T-helper 17 cell (primary cell): ENCODE measurements around the gene RLF. TPM values are rescaled to one million over a fixed set of nuclear protein-coding genes. Genes with fewer than 3 reads are reported as not detected.

ENCODE experiments used
- ATAC-seq: fragments of 150-1000 bp; cut with Tn5 transposase; 2 replicates; pipeline ENCODE4 v1.10.0; 2021; ENCODE audit warnings: mild to moderate bottlenecking, moderate library complexity
- DNase-seq, 3 donors: peaks; one replicate each; pipeline versions ENCODE4 v3.0.0 to v3.0.0-alpha.2; 2020 to 2021
- H3K9me3 ChIP-seq: one replicate; pipeline ENCODE4 v1.7.0; 2013; ENCODE audit warnings: low read length, mild to moderate bottlenecking; ENCODE audit not compliant: control insufficient read depth, poor library complexity, severe bottlenecking
- H3K27ac Mint-ChIP-seq: one replicate; pipeline ENCODE4 v1.8.0; 2022; ENCODE audit warnings: mild to moderate bottlenecking, moderate library complexity, mixed read lengths
- H3K27me3 Mint-ChIP-seq: one replicate; pipeline ENCODE4 v1.8.0; 2022; ENCODE audit warnings: mixed read lengths
- H3K36me3 Mint-ChIP-seq: one replicate; pipeline ENCODE4 v1.8.0; 2022; ENCODE audit warnings: low read depth, mixed read lengths
- H3K4me1 Mint-ChIP-seq: one replicate; pipeline ENCODE4 v1.8.0; 2022; ENCODE audit warnings: mild to moderate bottlenecking, mixed read lengths
- H3K4me3 Mint-ChIP-seq: one replicate; pipeline ENCODE4 v1.8.0; 2022; ENCODE audit warnings: mild to moderate bottlenecking, moderate library complexity, mixed read lengths
- total RNA-seq, 4 donors: library from RNA in 2 of 4; stranded (reverse) in 2 of 4; gene quantifications; one replicate each; pipeline ENCODE4 v1.2.3 and lab custom pipeline; 2022 to 2026

The RLF gene
- total RNA-seq, 2 donors from 2014 or later, result 24.7 to 30.7 TPM

DNA sequence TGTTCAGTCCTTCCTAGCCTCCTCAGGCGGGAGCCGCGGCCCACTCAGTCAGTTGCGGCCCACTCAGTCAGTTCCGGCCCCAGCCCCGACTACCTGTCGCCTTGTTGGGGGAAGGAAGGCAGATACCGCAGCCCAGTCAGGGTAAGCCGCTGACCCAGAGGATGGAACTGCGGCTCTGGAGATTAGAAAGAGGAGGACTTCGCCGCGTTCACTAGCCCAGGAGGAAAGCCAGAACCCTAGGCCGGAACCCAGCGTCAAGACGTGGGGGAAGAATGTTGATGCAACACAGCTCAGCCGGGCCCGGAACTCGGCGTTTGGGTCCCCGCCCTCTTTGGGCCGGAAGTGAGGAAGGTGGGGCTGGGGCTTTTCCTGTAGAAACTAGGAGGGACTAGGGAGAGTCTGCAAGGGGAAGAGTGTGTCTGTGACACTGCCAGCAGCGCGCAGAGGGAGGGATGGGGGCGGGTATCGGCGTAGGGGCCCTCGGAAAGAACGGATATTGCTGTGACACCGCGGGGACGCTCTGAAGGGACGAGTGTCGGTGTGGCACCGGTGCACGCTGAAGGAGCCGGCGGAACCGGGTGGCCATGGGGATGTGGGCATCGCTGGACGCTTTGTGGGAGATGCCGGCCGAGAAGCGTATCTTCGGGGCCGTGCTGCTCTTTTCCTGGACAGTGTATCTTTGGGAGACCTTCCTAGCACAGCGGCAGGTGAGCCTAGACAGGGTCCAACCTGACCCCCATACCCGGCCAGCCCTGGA, 96.7 kb downstream of the RLF start, which contains the start of gene ZMPSTE24:
ZMPSTE24 (plus strand) TSS at position 549 of the 757 bp plus-strand sequence; CDS start at position 585, 36 bp downstream.
- H3K4me3 Mint-ChIP-seq, result peak within 1 kb of the TSS; percentile 95
- peak within 1 kb of the TSS; percentile 100 for H3K27ac Mint-ChIP-seq
- DNase-seq (peak; percentile 86 to 93 (median 89)), ATAC-seq (peak; percentile 96)
- peaks cover 20% of the 10 kb centered on the region for H3K4me1 Mint-ChIP-seq
- no peaks in the 10 kb centered on the region for H3K27me3 Mint-ChIP-seq
- peaks cover 7% of the 10 kb centered on the region for H3K36me3 Mint-ChIP-seq
- no peaks in the 10 kb centered on the region for H3K9me3 ChIP-seq

DNA sequence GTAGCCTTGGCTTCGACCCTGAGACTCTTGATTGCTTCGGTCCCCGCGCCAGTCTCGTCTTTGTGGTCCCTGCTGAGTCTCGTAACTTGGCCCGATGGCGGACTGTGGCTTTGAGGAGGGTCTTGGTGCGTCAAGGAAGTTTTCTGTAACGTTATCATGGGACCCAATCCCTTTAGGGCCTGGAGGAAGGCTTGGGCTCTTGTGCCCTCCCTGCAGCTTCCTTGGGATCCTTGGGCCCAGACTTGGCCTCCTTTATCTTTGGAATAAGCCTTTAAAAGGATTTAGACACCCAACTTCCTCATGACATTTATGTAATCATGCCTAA, 97.2 kb downstream of the RLF start:
- ATAC-seq, result no peak
- Mint-ChIP-seq H3K4me1 (peaks cover 25% of the 10 kb centered on the region), H3K36me3 (peaks cover 7% of the 10 kb centered on the region), H3K27ac (peak overlapping the region; percentile 100), H3K27me3 (no peaks in the 10 kb centered on the region), H3K4me3 (peak overlapping the region; percentile 95)
- H3K9me3 ChIP-seq, result no peaks in the 10 kb centered on the region
- no peak for DNase-seq

DNA sequence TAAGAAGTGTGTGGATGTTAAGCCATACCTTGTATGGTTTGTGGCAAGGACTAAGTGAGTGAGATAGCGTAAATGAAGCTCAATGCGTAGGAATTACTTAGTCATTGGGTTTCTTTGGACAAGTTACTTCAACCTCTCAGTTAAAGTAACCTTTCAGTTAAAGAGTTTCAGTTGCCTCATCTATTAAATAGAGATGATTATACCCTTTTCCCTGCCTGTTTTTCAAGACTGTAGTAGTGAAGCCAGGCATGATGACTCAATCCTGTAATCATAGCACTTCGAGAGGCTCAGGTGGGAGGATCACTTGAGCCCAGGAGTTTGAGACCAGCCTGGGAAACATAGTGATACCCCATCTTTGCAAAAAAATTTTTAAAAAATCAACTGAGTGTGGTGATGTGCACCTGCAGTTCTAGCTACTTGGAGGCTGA, 103.2 kb downstream of the RLF start:
- no peaks in the 10 kb centered on the region for H3K9me3 ChIP-seq
- no peaks in the 10 kb centered on the region for H3K27me3 Mint-ChIP-seq
- no peak overlapping the region for H3K4me3 Mint-ChIP-seq
- peak overlapping the region; percentile 63 for H3K27ac Mint-ChIP-seq
- ATAC-seq, result no peak
- peaks cover 7% of the 10 kb centered on the region for H3K36me3 Mint-ChIP-seq
- H3K4me1 Mint-ChIP-seq, result peaks cover 16% of the 10 kb centered on the region
- no peak for DNase-seq

DNA sequence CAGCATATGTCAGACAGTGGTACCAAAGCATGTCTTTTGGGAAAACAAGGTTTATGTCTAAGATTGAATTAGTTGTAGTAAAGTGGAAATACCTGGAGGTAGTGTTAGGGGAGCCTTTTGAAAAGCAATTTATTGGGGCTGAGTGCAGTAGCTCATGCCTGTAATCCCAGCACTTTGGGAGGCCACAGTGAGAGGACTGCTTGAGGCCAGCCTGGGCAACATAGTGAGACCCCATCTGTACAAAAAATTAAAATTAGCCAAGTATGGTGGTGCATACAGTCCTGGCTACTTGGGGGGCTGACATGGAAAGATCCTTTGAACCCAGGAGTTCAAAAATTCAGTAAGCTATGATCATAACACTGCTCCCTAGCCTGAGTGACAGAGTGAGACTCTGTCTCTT, 104.1 kb downstream of the RLF start:
- H3K4me3 Mint-ChIP-seq, result no peak overlapping the region
- no peaks in the 10 kb centered on the region for H3K27me3 Mint-ChIP-seq
- H3K4me1 Mint-ChIP-seq, result peaks cover 17% of the 10 kb centered on the region
- no peaks in the 10 kb centered on the region for H3K9me3 ChIP-seq
- H3K27ac Mint-ChIP-seq, result no peak overlapping the region
- H3K36me3 Mint-ChIP-seq, result peaks cover 7% of the 10 kb centered on the region
- ATAC-seq, result no peak
- DNase-seq, result no peak

DNA sequence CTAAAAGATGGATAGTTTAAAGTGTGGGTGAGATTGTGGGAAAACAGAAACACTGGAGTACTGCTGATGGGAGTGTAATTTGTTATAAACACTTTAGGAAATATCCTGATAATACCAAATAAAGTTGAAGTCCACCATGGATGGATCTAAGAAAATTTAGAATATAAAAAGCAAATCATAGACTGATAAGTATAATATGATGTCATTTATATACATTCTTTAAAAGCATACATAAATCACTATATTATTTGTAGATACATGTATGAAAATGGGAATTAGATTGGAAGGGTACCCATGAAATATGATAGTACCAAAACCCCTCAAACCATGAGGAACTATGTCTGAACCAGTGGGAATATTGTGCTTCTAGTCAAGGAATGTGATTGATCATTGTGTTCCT, 104.7 kb downstream of the RLF start:
- Mint-ChIP-seq H3K36me3 (peaks cover 12% of the 10 kb centered on the region), H3K4me1 (peaks cover 22% of the 10 kb centered on the region), H3K4me3 (no peak overlapping the region), H3K27me3 (no peaks in the 10 kb centered on the region), H3K27ac (no peak overlapping the region)
- H3K9me3 ChIP-seq, result no peaks in the 10 kb centered on the region
- ATAC-seq, result no peak
- DNase-seq, result no peak

DNA sequence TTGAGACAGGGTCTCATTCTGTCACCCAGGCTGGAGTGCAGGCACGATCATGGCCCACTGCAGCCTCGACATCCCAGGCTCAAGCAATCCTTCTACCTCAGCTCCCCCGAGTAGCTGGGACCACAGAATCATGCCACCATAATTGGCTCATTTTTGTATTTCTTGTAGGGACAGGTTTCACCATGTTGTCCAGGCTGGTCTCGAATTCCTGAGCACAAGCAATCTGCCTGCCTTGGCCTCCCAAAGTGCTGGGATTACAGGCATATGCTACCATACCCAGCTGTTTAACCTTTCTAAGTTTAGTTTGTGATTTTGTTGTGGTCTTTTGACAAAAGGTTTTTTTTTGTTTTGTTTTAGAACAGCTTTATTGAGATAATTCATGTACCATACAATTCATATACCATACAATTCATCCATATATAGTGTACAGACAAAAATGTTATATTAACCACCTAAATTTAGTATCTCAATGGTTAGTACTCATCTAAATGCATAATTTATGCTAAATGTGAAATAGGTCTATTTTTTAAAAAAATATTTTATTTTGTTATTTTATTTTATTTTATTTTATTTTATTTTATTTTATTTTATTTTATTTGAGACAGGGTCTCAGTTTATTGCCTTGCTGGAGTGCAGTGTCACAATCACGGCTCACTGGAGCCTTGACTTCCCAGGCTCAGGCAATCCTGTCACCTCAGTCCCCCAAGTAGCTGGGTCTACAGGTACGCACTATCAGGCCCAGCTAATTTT, 105.8 kb downstream of the RLF start:
- no peak overlapping the region for H3K4me3 Mint-ChIP-seq
- no peak overlapping the region for H3K27ac Mint-ChIP-seq
- H3K4me1 Mint-ChIP-seq, result peaks cover 19% of the 10 kb centered on the region
- peaks cover 10% of the 10 kb centered on the region for H3K36me3 Mint-ChIP-seq
- ATAC-seq (no peak), DNase-seq (no peak)
- no peaks in the 10 kb centered on the region for H3K9me3 ChIP-seq
- H3K27me3 Mint-ChIP-seq, result no peaks in the 10 kb centered on the region

DNA sequence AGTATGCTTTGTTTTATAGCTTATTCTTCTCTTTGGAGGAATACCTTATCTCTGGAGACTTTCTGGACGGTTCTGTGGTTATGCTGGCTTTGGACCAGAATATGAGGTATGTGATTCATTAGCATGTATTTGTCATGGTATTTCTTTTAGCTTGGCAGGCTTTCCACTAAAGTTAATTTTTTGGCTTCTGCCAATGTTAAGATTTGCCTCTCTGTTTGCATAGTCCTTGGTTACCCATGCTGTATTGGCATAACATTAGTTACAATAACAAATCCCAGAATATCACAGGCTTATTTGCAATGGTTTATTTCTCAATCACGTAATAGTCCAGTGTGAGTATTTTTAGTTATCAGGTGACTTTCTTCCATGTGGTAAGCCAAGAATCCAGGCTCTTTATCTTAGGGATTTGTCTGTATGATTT, 106.6 kb downstream of the RLF start:
- H3K4me3 Mint-ChIP-seq, result no peak overlapping the region
- H3K4me1 Mint-ChIP-seq, result peaks cover 13% of the 10 kb centered on the region
- DNase-seq (no peak), ATAC-seq (no peak)
- H3K27me3 Mint-ChIP-seq, result no peaks in the 10 kb centered on the region
- no peaks in the 10 kb centered on the region for H3K9me3 ChIP-seq
- H3K27ac Mint-ChIP-seq, result no peak overlapping the region
- H3K36me3 Mint-ChIP-seq, result peaks cover 6% of the 10 kb centered on the region

DNA sequence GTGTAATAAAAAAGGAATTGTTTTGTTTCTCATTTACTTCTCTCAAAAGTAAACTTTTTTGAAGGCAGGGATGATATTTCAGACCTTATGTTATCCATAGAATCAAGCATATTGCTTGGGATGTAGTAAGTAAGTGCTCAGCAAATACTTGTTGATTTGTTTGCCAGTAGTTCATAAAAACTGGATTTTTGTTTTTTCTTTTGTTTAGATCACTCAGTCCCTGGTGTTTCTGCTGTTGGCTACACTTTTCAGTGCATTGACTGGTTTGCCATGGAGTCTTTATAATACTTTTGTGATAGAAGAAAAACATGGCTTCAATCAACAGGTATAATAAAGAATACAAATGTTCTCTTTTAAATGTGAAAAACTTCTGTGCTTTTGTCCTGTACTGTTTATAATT, 107.0 kb downstream of the RLF start:
- Mint-ChIP-seq H3K27me3 (no peaks in the 10 kb centered on the region), H3K36me3 (peaks cover 5% of the 10 kb centered on the region), H3K27ac (no peak overlapping the region)

DNA sequence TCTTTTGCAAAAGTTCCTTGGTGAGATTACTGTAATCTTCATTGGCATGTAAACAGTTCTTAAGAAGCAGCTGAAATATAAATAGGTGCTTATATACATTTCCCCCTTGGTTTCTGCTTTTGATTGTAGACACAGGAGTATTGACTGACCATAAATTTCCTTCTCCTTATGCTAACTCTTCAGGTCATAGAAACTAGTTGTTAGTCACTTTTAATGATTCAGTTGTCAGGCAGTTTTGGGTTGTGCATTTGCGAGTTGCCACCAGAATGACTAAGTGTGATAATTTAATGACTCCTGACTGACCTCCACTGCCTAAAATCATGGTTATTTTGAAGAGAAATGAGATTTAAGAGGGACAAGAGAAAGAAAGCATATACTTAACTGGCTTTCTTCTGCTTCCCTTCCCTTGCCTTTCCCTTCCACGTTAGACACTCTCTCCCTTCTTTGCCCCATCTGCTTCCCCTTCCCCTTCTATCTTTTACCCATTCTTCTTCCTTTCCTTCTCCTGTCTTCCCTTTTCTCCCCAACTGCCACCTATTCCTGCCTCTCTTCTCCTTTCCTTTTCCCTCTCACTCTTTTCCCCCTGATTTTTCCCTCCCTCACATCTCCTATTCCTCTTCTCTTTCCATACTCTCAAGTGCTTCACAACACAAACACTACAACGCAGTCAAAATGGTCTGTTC, 109.1 kb downstream of the RLF start:
- Mint-ChIP-seq H3K27me3 (no peaks in the 10 kb centered on the region), H3K36me3 (peaks cover 12% of the 10 kb centered on the region)
- ATAC-seq, result no peak

More for the DNA sequence above, 107.0 kb downstream of the RLF start:
- peaks cover 11% of the 10 kb centered on the region for H3K4me1 Mint-ChIP-seq
- H3K4me3 Mint-ChIP-seq, result no peak overlapping the region
- ATAC-seq (no peak), DNase-seq (no peak)
- no peaks in the 10 kb centered on the region for H3K9me3 ChIP-seq

DNA sequence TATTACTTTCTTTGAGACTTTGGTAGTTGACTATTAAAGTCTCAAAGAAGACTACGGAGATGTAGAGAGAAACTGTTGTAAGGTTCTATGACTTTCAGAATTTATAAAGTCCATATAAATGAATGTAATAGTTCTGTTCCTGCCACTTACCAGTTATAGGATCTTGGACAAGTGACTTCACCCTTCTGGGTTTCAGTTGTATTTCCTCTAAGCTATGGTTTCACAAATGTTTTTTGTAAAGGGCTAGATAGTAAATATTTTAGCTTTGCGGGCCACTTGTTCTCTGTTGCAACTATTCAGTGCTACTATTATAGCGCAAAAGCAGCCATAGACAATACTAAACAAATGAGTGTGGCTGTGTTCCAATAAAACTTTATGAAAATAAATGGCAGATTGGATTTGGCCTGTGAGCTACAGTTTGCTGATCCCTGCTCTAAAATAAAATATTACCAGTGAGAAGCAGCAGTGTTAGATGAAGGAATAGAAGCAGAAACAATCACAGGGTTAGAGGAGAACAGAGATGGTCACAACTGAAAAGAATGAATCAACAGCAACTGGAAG, 111.5 kb downstream of the RLF start:
- H3K27me3 Mint-ChIP-seq, result no peaks in the 10 kb centered on the region

More for the DNA sequence above, 109.1 kb downstream of the RLF start:
- H3K27ac Mint-ChIP-seq, result peak overlapping the region; percentile 83
- no peak overlapping the region for H3K4me3 Mint-ChIP-seq
- H3K9me3 ChIP-seq, result no peaks in the 10 kb centered on the region
- peaks cover 15% of the 10 kb centered on the region for H3K4me1 Mint-ChIP-seq
- DNase-seq, result no peak

DNA sequence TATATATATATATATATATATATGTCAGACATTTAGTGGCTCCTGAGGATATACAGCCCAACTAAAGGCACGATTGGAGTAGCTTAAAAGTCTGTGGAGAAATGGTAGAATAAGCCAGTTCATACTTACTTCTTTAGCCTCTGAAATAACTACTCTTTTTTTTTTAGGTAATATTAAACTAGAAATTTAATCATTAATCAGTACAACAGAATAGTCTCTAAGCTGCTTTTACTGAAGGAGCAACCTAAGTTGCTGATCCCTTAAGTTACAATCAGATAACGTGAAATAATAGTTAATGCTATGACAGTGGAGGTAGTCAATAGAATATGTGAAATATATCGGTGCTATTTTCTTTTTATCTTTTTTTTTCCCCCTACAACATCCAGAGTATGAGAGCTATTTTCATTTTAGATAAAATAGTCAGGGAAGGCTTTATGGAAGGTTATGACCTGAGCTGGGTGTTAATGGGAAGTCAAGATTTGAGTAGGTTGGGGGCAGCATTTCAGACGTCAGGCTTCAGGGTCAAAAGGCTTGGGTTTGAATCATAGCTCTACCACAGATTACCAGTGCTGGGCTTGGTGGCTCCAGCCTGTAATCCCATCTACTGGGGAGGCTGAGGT, 112.5 kb downstream of the RLF start:
- DNase-seq (no peak), ATAC-seq (no peak)
- Mint-ChIP-seq H3K27me3 (no peaks in the 10 kb centered on the region), H3K36me3 (peaks cover 17% of the 10 kb centered on the region), H3K4me1 (peaks cover 19% of the 10 kb centered on the region), H3K4me3 (no peak overlapping the region), H3K27ac (peak overlapping the region; percentile 72)
- no peaks in the 10 kb centered on the region for H3K9me3 ChIP-seq

More for the DNA sequence above, 111.5 kb downstream of the RLF start:
- peak overlapping the region; percentile 53 for H3K27ac Mint-ChIP-seq
- peaks cover 17% of the 10 kb centered on the region for H3K36me3 Mint-ChIP-seq
- H3K9me3 ChIP-seq, result no peaks in the 10 kb centered on the region
- H3K4me1 Mint-ChIP-seq, result peaks cover 19% of the 10 kb centered on the region
- no peak for DNase-seq
- no peak overlapping the region for H3K4me3 Mint-ChIP-seq
- ATAC-seq, result no peak

DNA sequence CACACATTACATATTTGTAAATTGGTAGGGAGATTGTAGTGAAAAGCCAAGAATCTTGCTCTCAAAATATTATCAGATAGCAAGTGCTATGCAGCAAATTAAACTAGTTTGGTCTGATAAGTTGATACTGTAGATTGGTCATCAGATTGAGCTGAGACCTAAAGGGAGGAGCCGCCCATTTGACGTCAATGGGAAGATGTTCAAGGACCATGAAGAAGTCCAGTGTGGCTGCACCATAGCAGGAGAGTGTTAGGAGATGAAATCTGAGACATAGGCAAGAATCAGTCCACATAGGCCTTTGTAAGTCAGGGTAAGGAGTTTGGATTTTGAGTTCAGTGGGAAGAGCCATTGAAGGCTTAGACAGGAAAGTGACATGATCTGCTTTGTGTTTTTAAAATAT, 113.1 kb downstream of the RLF start:
- H3K9me3 ChIP-seq, result no peaks in the 10 kb centered on the region
- ATAC-seq (no peak), DNase-seq (no peak)
- peak overlapping the region; percentile 72 for H3K27ac Mint-ChIP-seq
- H3K27me3 Mint-ChIP-seq, result no peaks in the 10 kb centered on the region
- peaks cover 19% of the 10 kb centered on the region for H3K4me1 Mint-ChIP-seq
- no peak overlapping the region for H3K4me3 Mint-ChIP-seq
- H3K36me3 Mint-ChIP-seq, result peaks cover 17% of the 10 kb centered on the region
